GM13977 (cell line): Measurements from ENCODE around the gene EYA2.

ENCODE experiments used
- DNase-seq: peaks from one replicate; pipeline ENCODE4 v3.0.0; 2012; ENCODE audit warnings: low spot score
- CTCF ChIP-seq: IDR thresholded peaks from 2 replicates; pipeline ENCODE4 v1.5.1; 2012; ENCODE audit warnings: mild to moderate bottlenecking, control low read depth; ENCODE audit not compliant: insufficient read depth; ENCODE audit errors: extremely low read depth, missing control alignments
- in situ Hi-C: fragments of 300-500 bp; cut with MboI; formaldehyde crosslinking; loops from one replicate; pipeline ENCODE4 v1.12.0; 2022; ENCODE audit warnings: low sequenced_read_pairs, low pct_unique_long_range_greater_than_20kb, mixed read lengths, inconsistent platforms; ENCODE audit not compliant: unreplicated experiment

EYA2 gene

GRCh38 chr20:47143657-47144056, 249.0 kb downstream of the EYA2 start:
- no peak for TF ChIP-seq CTCF
- DNase-seq = no peak
- in situ Hi-C loops = no loop called here

GRCh38 chr20:47144463-47144862, 249.8 kb downstream of the EYA2 start:
- in situ Hi-C loops = no loop called here
- DNase-seq = no peak
- no peak for TF ChIP-seq CTCF

- in situ Hi-C loops = no loop called here
- TF ChIP-seq CTCF = no peak
- no peak for DNase-seq
Observed at GRCh38 chr20:47146686-47147085, 252.0 kb downstream of the EYA2 start.

GRCh38 chr20:47148059-47148458, 253.4 kb downstream of the EYA2 start:
- TF ChIP-seq CTCF = no peak
- in situ Hi-C loops = no loop called here
- DNase-seq = no peak

- in situ Hi-C loops = no loop called here
Observed at GRCh38 chr20:47149939-47150338, 255.3 kb downstream of the EYA2 start.

GRCh38 chr20:47150403-47151152, 255.9 kb downstream of the EYA2 start:
- TF ChIP-seq CTCF = peak; percentile 44
- peak; percentile 58 for DNase-seq
- in situ Hi-C loops = no loop called here

More at GRCh38 chr20:47149939-47150338, 255.3 kb downstream of the EYA2 start:
- no peak for DNase-seq
- no peak for TF ChIP-seq CTCF
